Spinal cord (tissue), 4 donors: Measurements from ENCODE around the gene NDUFB3. TPM values are rescaled to one million over a fixed set of nuclear protein-coding genes. Genes with fewer than 3 reads are reported as not detected.

ENCODE experiments used
- polyA plus RNA-seq, 2 donors: library from polyadenylated mRNA; unstranded; fragments of 120-200 nt; gene quantifications; one replicate each; pipeline ENCODE4 v1.2.1, GENCODE V29; 2013; ENCODE audit not compliant: insufficient read length in 2 of 2
- small RNA-seq: library from RNA; depleted of rRNA; stranded (forward); fragments of <200 nt; gene quantifications from one replicate; pipeline ENCODE3, GENCODE V24; 2014; ENCODE audit warnings: low replicate concordance
- total RNA-seq, 2 donors: library from RNA; depleted of rRNA in 1 of 2; stranded (reverse); fragments of 120-200 nt in 1 of 2; fragments of >200 nt in 1 of 2; gene quantifications; one replicate each; pipeline versions ENCODE4 v1.2.3 to v1.2.4, GENCODE V29; 2013 to 2014

NDUFB3 gene
- total and polyA plus RNA-seq, 4 donors: 79.0 to 136 (median 116) TPM

Small RNA genes lying within 50 kb of the gene (small RNA-seq; reads per million reads assigned to genes)
- gene RNU6-1206P: not detected

Other genes starting within 250 kb of the NDUFB3 start
- 100 to 1,000 TPM; 170 to 220 TPM for gene CLK1, start 207.3 kb upstream of the NDUFB3 start, total RNA-seq
- gene CLK1, start 207.3 kb upstream of the NDUFB3 start, polyA plus RNA-seq: 100 to 1,000 TPM; 203 to 207 TPM
- gene PPIL3, start 182.9 kb upstream of the NDUFB3 start, total RNA-seq: 10 to 100 TPM; 43.9 to 57.7 TPM
- gene PPIL3, start 182.9 kb upstream of the NDUFB3 start, polyA plus RNA-seq: 10 to 100 TPM; 65.3 to 74.0 TPM
- 10 to 100 TPM; 38.5 to 38.9 TPM for gene NIF3L1, start 182.6 kb upstream of the NDUFB3 start, total RNA-seq
- 10 to 100 TPM; 32.1 to 32.5 TPM for gene NIF3L1, start 182.6 kb upstream of the NDUFB3 start, polyA plus RNA-seq
- gene ORC2, start 108.3 kb upstream of the NDUFB3 start, total RNA-seq: 10 to 100 TPM; 18.4 to 20.1 TPM
- gene ORC2, start 108.3 kb upstream of the NDUFB3 start, polyA plus RNA-seq: 10 to 100 TPM; 12.1 to 18.6 TPM
- gene HYCC2, start 330 bp upstream of the NDUFB3 start, total RNA-seq: 10 to 100 TPM; 17.2 to 49.0 TPM
- 10 to 100 TPM; 15.2 to 20.5 TPM for gene HYCC2, start 330 bp upstream of the NDUFB3 start, polyA plus RNA-seq
- 10 to 100 TPM; 65.9 to 81.9 TPM for gene CFLAR, start 44.2 kb downstream of the NDUFB3 start, total RNA-seq
- gene CFLAR, start 44.2 kb downstream of the NDUFB3 start, polyA plus RNA-seq: 10 to 100 TPM; 28.2 to 49.2 TPM
- gene CASP10, start 111.1 kb downstream of the NDUFB3 start, total RNA-seq: 1 to 10 TPM; 8.1 to 8.7 TPM
- gene CASP10, start 111.1 kb downstream of the NDUFB3 start, polyA plus RNA-seq: 1 to 10 TPM; 2.8 to 4.8 TPM
- gene CASP8, start 188.5 kb downstream of the NDUFB3 start, total RNA-seq: 10 to 100 TPM; 11.1 to 17.1 TPM
- gene CASP8, start 188.5 kb downstream of the NDUFB3 start, polyA plus RNA-seq: 1 to 10 TPM; 5.1 to 6.9 TPM